Ovary (tissue), 9 donors: ENCODE data around the gene C18orf54. TPM values are rescaled to one million over a fixed set of nuclear protein-coding genes. Genes with fewer than 3 reads are reported as not detected.

Source experiments
- DNase-seq, 5 donors: peaks; one replicate each; pipeline ENCODE4 v3.0.0-alpha.2; 2019 to 2020
- H3K27ac ChIP-seq, 2 donors: fragments of 200-600 bp; one replicate each; pipeline versions ENCODE4 v1.5.1 to v1.8.0; 2019 to 2022
- H3K27me3 ChIP-seq: fragments of 200-600 bp; one replicate; pipeline ENCODE4 v1.8.0; 2022
- H3K36me3 ChIP-seq: fragments of 200-600 bp; sonication (generic); one replicate; pipeline ENCODE4 v1.5.1; 2019
- H3K4me1 ChIP-seq: one replicate; pipeline ENCODE4 v1.8.1; 2013; ENCODE audit warnings: mild to moderate bottlenecking, moderate library complexity; ENCODE audit not compliant: insufficient read depth
- H3K4me3 ChIP-seq: fragments of 200-600 bp; sonication (generic); one replicate; pipeline ENCODE4 v1.5.1; 2017
- H3K9me3 ChIP-seq, 2 donors: fragments of 200-600 bp in 1 of 2; sonication (generic) in 1 of 2; one replicate each; pipeline versions ENCODE4 v1.5.1 to v1.8.1; 2013 to 2019; ENCODE audit warnings: mild to moderate bottlenecking in 1 of 2, moderate library complexity in 1 of 2
- CTCF ChIP-seq, 3 donors: fragments of 450-650 bp in 2 of 3; fragments of 200-600 bp in 1 of 3; IDR thresholded peaks; one replicate each; pipeline versions ENCODE4 v1.5.1 to v1.8.0; 2016 to 2022; ENCODE audit warnings: antibody characterized with exemption in 3 of 3, mild to moderate bottlenecking in 1 of 3
- EP300 ChIP-seq: sonication (generic); formaldehyde crosslinking; IDR thresholded peaks from one replicate; pipeline ENCODE4 v1.6.1; 2017; ENCODE audit warnings: antibody characterized with exemption
- POLR2A ChIP-seq: fragments of 450-650 bp; IDR thresholded peaks from one replicate; pipeline ENCODE4 v1.6.1; 2017; ENCODE audit warnings: antibody characterized with exemption, mild to moderate bottlenecking, moderate library complexity
- WGBS, 3 donors: extraction: QIAGEN DNeasy Blood & Tissue Kit in 1 of 3; methylation state at CpG; one replicate each; pipeline versions ENCODE4 v1.1.5 to v1.1.7; 2013 to 2017; 5-methylcytosine and 5-hydroxymethylcytosine counted together
- intact Hi-C, 4 donors: fragments of 100-400 bp; cut with DNase I; formaldehyde crosslinking; loops; one replicate each; pipeline versions ENCODE4 v1.11.0 to v1.15.1; 2022 to 2023
- polyA plus RNA-seq, 2 donors: library from polyadenylated mRNA; stranded (reverse); fragments of 200-250 nt in 1 of 2; fragments of 350-450 nt in 1 of 2; fragmentation: Illumina TruSeq in 1 of 2; extraction: RNeasy Lipid Tissue Mini Kit (QIAGEN cat#74804) in 1 of 2; gene quantifications; one replicate each; pipeline ENCODE4 v1.2.3, GENCODE V29; 2013 to 2014
- total RNA-seq, 7 donors: library from RNA; depleted of rRNA in 2 of 7; stranded (reverse); fragments of >200 nt in 2 of 7; fragmentation: NEBNext Ultra II Directional in 3 of 7; extraction: Animal tissue kit (Norgen Biotek cat#: 25700) in 3 of 7; gene quantifications; one replicate each; pipeline versions ENCODE4 v1.1.0 to v1.2.4, GENCODE V29; 2016 to 2023
- donor health status: DM: no; HTN: no; CAD: no; lungs with moderate emphysema.
- donor health status: DM: no; HTN: no; CAD: no.
- donor health status: Bipolar disorder and iron deficiency.
- donor health status: DM: yes; HTN: yes; CAD: no.
- donor health status: DM: no; HTN: no; CAD: no.
- donor health status: DM: yes; HTN: yes; CAD: no.

The C18orf54 gene
- total and polyA plus RNA-seq, 9 donors = 0.87 to 2.5 (median 1.8) TPM

- Histone ChIP-seq H3K27me3 (no peaks in the 10 kb centered on the region), H3K9me3 (no peaks in the 10 kb centered on the region), H3K4me3 (no peak overlapping the region), H3K36me3 (no peaks in the 10 kb centered on the region), H3K4me1 (no peaks in the 10 kb centered on the region), H3K27ac (no peak overlapping the region)
- intact Hi-C loops = no loop called here
- 80 to 91% (median 87%) methylated on average over 1 of the region's 1 CpG for WGBS, 3 donors
- DNase-seq = no peak
- TF ChIP-seq POLR2A = no peak
- no peak for TF ChIP-seq CTCF (IDR thresholded peaks at IDR 0.05)
- no peak for TF ChIP-seq EP300
These were observed 36.1 kb downstream of the C18orf54 start for GRCh38 chr18:54393648-54394294.

GRCh38 chr18:54396760-54397159 is 39.1 kb downstream of the C18orf54 start:
- no peaks in the 10 kb centered on the region for H3K9me3 ChIP-seq
- H3K27ac ChIP-seq = no peak overlapping the region
- intact Hi-C loops = no loop called here
- H3K4me1 ChIP-seq = no peaks in the 10 kb centered on the region
- H3K27me3 ChIP-seq = no peaks in the 10 kb centered on the region
- no peak for DNase-seq
- no peak overlapping the region for H3K4me3 ChIP-seq
- H3K36me3 ChIP-seq = no peaks in the 10 kb centered on the region
- 83 to 89% (median 88%) methylated on average over 1 of the region's 1 CpG for WGBS, 3 donors
- TF ChIP-seq POLR2A = no peak
- TF ChIP-seq EP300 = no peak
- no peak for TF ChIP-seq CTCF (IDR thresholded peaks at IDR 0.05)

- Histone ChIP-seq H3K36me3 (no peaks in the 10 kb centered on the region), H3K4me1 (no peaks in the 10 kb centered on the region), H3K27me3 (no peaks in the 10 kb centered on the region), H3K9me3 (no peaks in the 10 kb centered on the region), H3K4me3 (no peak overlapping the region), H3K27ac (no peak overlapping the region)
- intact Hi-C loops = loop anchor here in 1 of 4 donors (2.0 kb wide), 1 partner anchor 40 kb away; no protein-coding TSS in a partner anchor
- no peak for TF ChIP-seq POLR2A
- no peak for TF ChIP-seq CTCF (IDR thresholded peaks at IDR 0.05)
- no peak for TF ChIP-seq EP300
- no peak for DNase-seq
These were observed 47.6 kb downstream of the C18orf54 start for GRCh38 chr18:54405290-54405689.

GRCh38 chr18:54411781-54412180 is 54.1 kb downstream of the C18orf54 start:
- no peak overlapping the region for H3K4me3 ChIP-seq
- H3K27me3 ChIP-seq = no peaks in the 10 kb centered on the region
- H3K4me1 ChIP-seq = no peaks in the 10 kb centered on the region
- 82 to 94% (median 89%) methylated on average over 1 of the region's 1 CpG for WGBS, 3 donors
- intact Hi-C loops = no loop called here
- TF ChIP-seq EP300 = no peak
- no peak for TF ChIP-seq POLR2A
- no peak for TF ChIP-seq CTCF (IDR thresholded peaks at IDR 0.05)
- no peaks in the 10 kb centered on the region for H3K36me3 ChIP-seq
- H3K27ac ChIP-seq = no peak overlapping the region
- no peak for DNase-seq
- no peaks in the 10 kb centered on the region for H3K9me3 ChIP-seq
